ENCODE data around the gene RNF112. TPM values are rescaled to one million over a fixed set of nuclear protein-coding genes. Genes with fewer than 3 reads are reported as not detected.

RNF112 gene
- total and polyA plus RNA-seq, 7 donors, result 0.60 to 8.6 (median 7.2) TPM

DNA sequence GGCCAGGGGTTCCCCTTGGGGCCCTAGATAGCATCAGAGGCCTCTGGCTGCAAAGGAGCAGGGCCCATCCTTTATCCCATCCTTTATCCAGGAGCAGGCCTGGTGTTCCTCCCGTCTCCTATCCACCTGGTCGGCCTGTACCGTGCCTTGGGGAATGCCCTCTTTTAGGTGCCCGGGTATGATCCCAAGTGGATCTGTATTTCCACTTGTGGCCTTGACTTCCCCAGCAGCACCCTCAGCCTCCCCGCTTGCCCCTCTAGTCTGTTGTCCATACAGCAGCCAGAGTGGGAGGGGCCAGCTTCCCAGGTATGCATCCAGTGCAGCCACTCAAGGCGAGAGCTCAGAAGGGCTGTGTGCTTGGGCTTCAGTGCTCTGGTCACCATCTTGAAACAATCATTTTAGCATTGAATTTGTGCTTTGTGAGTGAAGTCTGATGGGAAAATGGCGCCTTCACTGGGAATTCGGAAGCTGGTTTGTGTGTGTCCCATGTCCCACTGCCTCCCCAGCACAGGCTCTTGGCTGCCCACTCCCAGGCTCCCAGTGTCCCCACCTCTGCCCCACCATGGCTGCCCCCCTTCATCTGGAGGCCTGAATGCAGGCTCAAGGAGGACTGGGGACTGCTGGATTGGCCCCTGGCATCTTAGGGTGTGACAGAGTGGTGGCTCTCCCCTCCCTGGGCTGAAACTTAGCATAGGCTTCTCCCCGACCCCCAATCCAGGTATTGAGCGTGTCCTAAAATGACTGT is 3.3 kb upstream of the RNF112 start:
- Histone ChIP-seq H3K4me1 (peaks cover 0 to 28% (median 20%) of the 10 kb centered on the region in 4 donors), H3K9me3 (no peaks in the 10 kb centered on the region), H3K36me3 (no peaks in the 10 kb centered on the region), H3K27me3 (no peaks in the 10 kb centered on the region), H3K27ac (no peak overlapping the region), H3K4me3 (no peak overlapping the region)
- peak; percentile 53 for DNase-seq
- intact Hi-C loops (cut with DNase I), result no loop called here
- 96 to 97% methylated on average over 10 of the region's 10 CpGs for WGBS, 2 donors
- TF ChIP-seq EP300 (IDR thresholded peaks at IDR 0.05), result no peak
- TF ChIP-seq POLR2A (IDR thresholded peaks at IDR 0.05), result no peak
- no peak for TF ChIP-seq CTCF (IDR thresholded peaks at IDR 0.05)
- TF ChIP-seq POLR2AphosphoS5 (IDR thresholded peaks at IDR 0.05), result no peak

GRCh38 chr17:19408346-19408710 is 2.7 kb upstream of the RNF112 start:
- Histone ChIP-seq H3K27me3 (no peaks in the 10 kb centered on the region), H3K4me1 (peaks cover 0 to 29% (median 21%) of the 10 kb centered on the region in 4 donors), H3K4me3 (no peak overlapping the region), H3K9me3 (no peaks in the 10 kb centered on the region), H3K36me3 (no peaks in the 10 kb centered on the region), H3K27ac (no peak overlapping the region)
- intact Hi-C loops (cut with DNase I), result no loop called here
- WGBS, 2 donors, result 95 to 96% methylated on average over 2 of the region's 2 CpGs
- TF ChIP-seq EP300 (IDR thresholded peaks at IDR 0.05) (no peak), CTCF (IDR thresholded peaks at IDR 0.05) (no peak), POLR2AphosphoS5 (IDR thresholded peaks at IDR 0.05) (no peak), POLR2A (IDR thresholded peaks at IDR 0.05) (no peak)
- DNase-seq, result no peak

- no peaks in the 10 kb centered on the region for H3K9me3 ChIP-seq
- WGBS, 2 donors, result 98% methylated on average over 3 of the region's 3 CpGs
- H3K27ac ChIP-seq, result no peak overlapping the region
- TF ChIP-seq CTCF (IDR thresholded peaks at IDR 0.05) (no peak), POLR2AphosphoS5 (IDR thresholded peaks at IDR 0.05) (no peak)
- DNase-seq, result no peak
- no peaks in the 10 kb centered on the region for H3K36me3 ChIP-seq
- H3K27me3 ChIP-seq, result no peaks in the 10 kb centered on the region
- peaks cover 0 to 29% (median 21%) of the 10 kb centered on the region in 4 donors for H3K4me1 ChIP-seq
- intact Hi-C loops (cut with DNase I), result no loop called here
- no peak overlapping the region for H3K4me3 ChIP-seq
Measured at GRCh38 chr17:19409066-19409465, 2.0 kb upstream of the RNF112 start.

DNA sequence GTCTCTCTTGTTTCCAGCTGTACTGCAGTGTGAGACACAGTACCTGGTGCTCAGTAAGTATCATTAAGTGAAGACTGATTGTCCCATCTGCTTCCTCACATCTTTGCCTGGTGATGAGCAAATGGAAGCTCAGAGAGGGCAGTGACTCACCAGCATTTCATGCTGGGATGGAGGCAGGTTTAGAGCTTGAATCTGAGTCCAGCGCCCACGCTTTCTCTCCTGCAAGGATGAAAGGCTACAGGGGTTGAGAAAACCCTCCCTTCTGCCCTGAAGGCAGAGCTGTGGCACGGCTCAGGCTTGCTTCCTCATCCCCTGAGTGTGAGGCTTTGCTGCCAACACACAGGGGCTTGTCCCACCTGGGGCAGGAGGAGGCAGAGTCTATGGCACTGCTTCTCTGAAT is 1.5 kb upstream of the RNF112 start:
- DNase-seq, result no peak
- Histone ChIP-seq H3K4me1 (peaks cover 0 to 29% (median 21%) of the 10 kb centered on the region in 4 donors), H3K9me3 (no peaks in the 10 kb centered on the region), H3K27me3 (no peaks in the 10 kb centered on the region), H3K4me3 (no peak overlapping the region), H3K36me3 (peaks cover 0 to 2% (median 0%) of the 10 kb centered on the region in 4 donors), H3K27ac (no peak overlapping the region)
- TF ChIP-seq EP300 (IDR thresholded peaks at IDR 0.05), result no peak
- TF ChIP-seq POLR2AphosphoS5 (IDR thresholded peaks at IDR 0.05), result no peak
- TF ChIP-seq CTCF (IDR thresholded peaks at IDR 0.05), result no peak
- no peak for TF ChIP-seq POLR2A (IDR thresholded peaks at IDR 0.05)
- intact Hi-C loops (cut with DNase I), result no loop called here
- 78 to 83% methylated on average over 3 of the region's 3 CpGs for WGBS, 2 donors
